Aorta (tissue), 5 donors: ENCODE measurements around the gene ELOVL7. TPM values are rescaled to one million over a fixed set of nuclear protein-coding genes. Genes with fewer than 3 reads are reported as not detected.
"Not testable (repeated sequence)": the region's sequence is repeated elsewhere in the genome, so short reads cannot be mapped to it uniquely, and the experiment has no call there.

Experiments
- ATAC-seq: fragments of 200-7000 bp; cut with Tn5 transposase; one replicate; pipeline ENCODE4 v1.9.1; 2022; ENCODE audit warnings: moderate library complexity; ENCODE audit not compliant: low FRiP score
- DNase-seq, 2 donors: peaks; one replicate each; pipeline ENCODE4 v3.0.0-alpha.2; 2020
- H3K27ac ChIP-seq, 2 donors: one replicate each; pipeline ENCODE4 v1.5.1; 2013; ENCODE audit warnings: low read length in 2 of 2, mild to moderate bottlenecking in 2 of 2, moderate library complexity in 2 of 2, control low read depth in 1 of 2, inconsistent platforms in 1 of 2, low read depth in 1 of 2
- H3K27me3 ChIP-seq, 2 donors: one replicate each; pipeline ENCODE4 v1.6.1; 2013; ENCODE audit warnings: control low read depth in 1 of 2, low read length in 1 of 2, mild to moderate bottlenecking in 1 of 2, moderate library complexity in 1 of 2; ENCODE audit not compliant: insufficient read depth in 2 of 2, control insufficient read depth in 1 of 2
- H3K36me3 ChIP-seq, 2 donors: one replicate each; pipeline ENCODE4 v1.6.1; 2013; ENCODE audit warnings: control low read depth in 1 of 2, low read length in 1 of 2, mild to moderate bottlenecking in 1 of 2; ENCODE audit not compliant: insufficient read depth in 2 of 2, control insufficient read depth in 1 of 2
- H3K4me1 ChIP-seq, 2 donors: one replicate each; pipeline ENCODE4 v1.6.1; 2013; ENCODE audit warnings: low read length in 2 of 2, control low read depth in 1 of 2, mild to moderate bottlenecking in 1 of 2, moderate library complexity in 1 of 2; ENCODE audit not compliant: insufficient read depth in 2 of 2, control insufficient read depth in 1 of 2
- H3K4me3 ChIP-seq, 2 donors: one replicate each; pipeline ENCODE4 v1.5.1; 2013; ENCODE audit warnings: low read length in 2 of 2, control low read depth in 1 of 2, mild to moderate bottlenecking in 1 of 2
- H3K9me3 ChIP-seq: one replicate; pipeline ENCODE4 v1.6.1; 2013; ENCODE audit warnings: mild to moderate bottlenecking, low read length; ENCODE audit not compliant: control insufficient read depth
- WGBS, 2 donors: extraction: QIAGEN DNeasy Blood & Tissue Kit; methylation state at CpG; one replicate each; pipeline ENCODE4 v1.1.7; 2013; 5-methylcytosine and 5-hydroxymethylcytosine counted together
- intact Hi-C, 2 donors: fragments of 100-400 bp; cut with DNase I; formaldehyde crosslinking; loops; one replicate each; pipeline versions ENCODE4 v1.14.2 to v1.15.0; 2022
- polyA plus RNA-seq, 2 donors: library from polyadenylated mRNA; stranded (reverse); fragments of 200-250 nt; gene quantifications; one replicate each; pipeline ENCODE4 v1.2.3, GENCODE V29; 2013
- total RNA-seq, 2 donors: library from RNA; stranded (reverse); fragmentation: NEBNext Ultra II Directional; extraction: Animal tissue kit (Norgen Biotek cat#: 25700); gene quantifications; one replicate each; pipeline ENCODE4 v1.2.1, GENCODE V29; 2021
- donor health status: healthy with polysubstance abuse.
- donor health status: Bipolar disorder and iron deficiency.
- donor health status: DM: no; HTN: no; CAD: no.
- donor health status: DM: no; HTN: no; CAD: no.
- donor health status: DM: yes; HTN: yes; CAD: no.

ELOVL7 gene
- total and polyA plus RNA-seq, 4 donors = 1.5 to 10.5 (median 5.4) TPM; not detected in 1

GRCh38 chr5:60795424-60795950, 48.6 kb downstream of the ELOVL7 start:
- DNase-seq, ATAC-seq: not testable (repeated sequence)
- WGBS, 2 donors = 92 to 94% methylated on average over 18 of the region's 18 CpGs

GRCh38 chr5:60794691-60795090, 49.4 kb downstream of the ELOVL7 start:
- H3K9me3 ChIP-seq = no peaks in the 10 kb centered on the region
- no peaks in the 10 kb centered on the region for H3K4me1 ChIP-seq
- H3K27me3 ChIP-seq = peaks cover 0 to 4% of the 10 kb centered on the region in 2 donors
- intact Hi-C loops = no loop called here
- DNase-seq (no peak), ATAC-seq (no peak)
- H3K36me3 ChIP-seq = no peaks in the 10 kb centered on the region
- H3K27ac ChIP-seq = no peak overlapping the region
- WGBS, 2 donors = 83 to 91% methylated on average over 2 of the region's 2 CpGs
- H3K4me3 ChIP-seq = no peak overlapping the region

More at GRCh38 chr5:60795424-60795950, 48.6 kb downstream of the ELOVL7 start:
- H3K36me3 ChIP-seq, H3K4me1 ChIP-seq, H3K27me3 ChIP-seq, intact Hi-C loops, H3K9me3 ChIP-seq, H3K27ac ChIP-seq, H3K4me3 ChIP-seq: not testable (repeated sequence)

GRCh38 chr5:60792438-60792837, 51.6 kb downstream of the ELOVL7 start:
- Histone ChIP-seq H3K27ac (no peak overlapping the region), H3K4me3 (no peak overlapping the region), H3K4me1 (no peaks in the 10 kb centered on the region), H3K9me3 (no peaks in the 10 kb centered on the region), H3K27me3 (peaks cover 0 to 2% of the 10 kb centered on the region in 2 donors), H3K36me3 (no peaks in the 10 kb centered on the region)
- WGBS, 2 donors = 86 to 88% methylated on average over 2 of the region's 2 CpGs
- ATAC-seq = no peak
- intact Hi-C loops = no loop called here
- no peak for DNase-seq

GRCh38 chr5:60789551-60789950, 54.5 kb downstream of the ELOVL7 start:
- no peak overlapping the region for H3K4me3 ChIP-seq
- H3K27ac ChIP-seq = no peak overlapping the region
- no peaks in the 10 kb centered on the region for H3K4me1 ChIP-seq
- H3K9me3 ChIP-seq = no peaks in the 10 kb centered on the region
- DNase-seq (no peak), ATAC-seq (no peak)
- H3K27me3 ChIP-seq = no peaks in the 10 kb centered on the region
- intact Hi-C loops = no loop called here
- no peaks in the 10 kb centered on the region for H3K36me3 ChIP-seq
- WGBS, 2 donors = 59 to 61% methylated on average over 3 of the region's 3 CpGs

GRCh38 chr5:60788863-60789513, 55.1 kb downstream of the ELOVL7 start:
- DNase-seq = no peak
- Histone ChIP-seq H3K9me3 (no peaks in the 10 kb centered on the region), H3K27ac (no peak overlapping the region), H3K27me3 (no peaks in the 10 kb centered on the region), H3K4me3 (no peak overlapping the region), H3K36me3 (no peaks in the 10 kb centered on the region), H3K4me1 (no peaks in the 10 kb centered on the region)
- intact Hi-C loops = no loop called here
- WGBS, 2 donors = 54 to 57% methylated on average over 3 of the region's 3 CpGs
- ATAC-seq = no peak

GRCh38 chr5:60779466-60779865, 64.6 kb downstream of the ELOVL7 start:
- no peak overlapping the region for H3K4me3 ChIP-seq
- H3K4me1 ChIP-seq = no peaks in the 10 kb centered on the region
- H3K9me3 ChIP-seq = no peaks in the 10 kb centered on the region
- DNase-seq (no peak), ATAC-seq (no peak)
- no peaks in the 10 kb centered on the region for H3K36me3 ChIP-seq
- H3K27me3 ChIP-seq = no peaks in the 10 kb centered on the region
- intact Hi-C loops = no loop called here
- no peak overlapping the region for H3K27ac ChIP-seq
- 81 to 85% methylated on average over 2 of the region's 2 CpGs for WGBS, 2 donors

GRCh38 chr5:60776343-60776742, 67.7 kb downstream of the ELOVL7 start:
- WGBS, 2 donors = 75 to 78% methylated on average over 1 of the region's 1 CpG
- H3K27ac ChIP-seq = no peak overlapping the region
- intact Hi-C loops = no loop called here
- DNase-seq (no peak), ATAC-seq (no peak)
- no peaks in the 10 kb centered on the region for H3K4me1 ChIP-seq
- H3K9me3 ChIP-seq = no peaks in the 10 kb centered on the region
- no peak overlapping the region for H3K4me3 ChIP-seq
- no peaks in the 10 kb centered on the region for H3K36me3 ChIP-seq
- no peaks in the 10 kb centered on the region for H3K27me3 ChIP-seq

- Histone ChIP-seq H3K36me3 (no peaks in the 10 kb centered on the region), H3K27me3 (no peaks in the 10 kb centered on the region), H3K9me3 (no peaks in the 10 kb centered on the region), H3K4me1 (no peaks in the 10 kb centered on the region), H3K4me3 (no peak overlapping the region), H3K27ac (no peak overlapping the region)
- DNase-seq (no peak), ATAC-seq (no peak)
- 61 to 62% methylated on average over 6 of the region's 6 CpGs for WGBS, 2 donors
- intact Hi-C loops = no loop called here
Observed at GRCh38 chr5:60765019-60765709, 78.9 kb downstream of the ELOVL7 start.

GRCh38 chr5:60763061-60763460, 81.0 kb downstream of the ELOVL7 start:
- Histone ChIP-seq H3K36me3 (no peaks in the 10 kb centered on the region), H3K27me3 (no peaks in the 10 kb centered on the region), H3K4me1 (no peaks in the 10 kb centered on the region), H3K9me3 (no peaks in the 10 kb centered on the region), H3K4me3 (no peak overlapping the region), H3K27ac (no peak overlapping the region)
- DNase-seq (no peak), ATAC-seq (no peak)
- intact Hi-C loops = no loop called here
- 75 to 79% methylated on average over 3 of the region's 3 CpGs for WGBS, 2 donors
